ENCODE results near the gene KCNMA1. TPM values are rescaled to one million over a fixed set of nuclear protein-coding genes. Genes with fewer than 3 reads are reported as not detected.

The KCNMA1 gene
- total RNA-seq, 1 experiment from 2014 or later, result 0.49 TPM

GRCh38 chr10:77301305-77301730 is 336.3 kb downstream of the KCNMA1 start:
- no peaks in the 10 kb centered on the region for H3K9me3 ChIP-seq (ENCODE audit: control insufficient read depth in 1 of 2, insufficient read depth in 1 of 2, low read depth in 1 of 2, low read length in 2 of 2)
- no peak overlapping the region for H3K27ac ChIP-seq (ENCODE audit: low read depth, low read length)
- no peak for TF ChIP-seq JUND (IDR thresholded peaks at IDR 0.05)
- TF ChIP-seq RAD21 (IDR thresholded peaks at IDR 0.05; ENCODE audit: low read depth), result no peak
- TF ChIP-seq EZH2phosphoT487 (IDR thresholded peaks at IDR 0.05; ENCODE audit: borderline replicate concordance), result no peak
- no peak for TF ChIP-seq FOSL1 (IDR thresholded peaks at IDR 0.05; ENCODE audit: low read depth)
- TF ChIP-seq ZNF274 (IDR thresholded peaks at IDR 0.05; ENCODE audit: low read depth, low read length), result no peak
- no peak for TF ChIP-seq EGR1 (IDR thresholded peaks at IDR 0.05; ENCODE audit: low read depth)
- no peak for TF ChIP-seq ATF3 (IDR thresholded peaks at IDR 0.05)
- TF ChIP-seq POLR2A (IDR thresholded peaks at IDR 0.05; ENCODE audit: borderline replicate concordance, extremely low read depth, insufficient read depth, insufficient read length), result no peak
- H3K4me2 ChIP-seq (ENCODE audit: low read length), result no peak overlapping the region
- no peak for ATAC-seq
- no peaks in the 10 kb centered on the region for H3K36me3 ChIP-seq (ENCODE audit: control insufficient read depth in 1 of 2, insufficient read depth in 2 of 2, low read length in 2 of 2)
- no TSS peak for BruUV-seq (replicated peaks)
- ChIA-PET CTCF (no interaction called here), RAD21 (ENCODE audit: low non-redundant PET in 1 of 2, low total read pairs in 2 of 2, uncharacterized antibody in 2 of 2, unreplicated experiment in 2 of 2) (no interaction called here), POLR2A (no interaction called here)
- H3K9me2 ChIP-seq (ENCODE audit: insufficient read depth), result no peaks in the 10 kb centered on the region
- H4K20me1 ChIP-seq (ENCODE audit: insufficient read depth), result no peaks in the 10 kb centered on the region
- DNase-seq (ENCODE audit: low read depth, low spot score), result no peak
- H3K4me3 ChIP-seq (replicated peaks in 1 of 2; ENCODE audit: low read depth in 1 of 2, low read length in 2 of 2), result no peak overlapping the region
- no peak overlapping the region for H3K9ac ChIP-seq (ENCODE audit: low read length)
- peaks cover 72% of the 10 kb centered on the region for H3K27me3 ChIP-seq (ENCODE audit: insufficient read depth, low read length)
- no peak overlapping the region for H2AFZ ChIP-seq (ENCODE audit: low read depth, low read length, poor library complexity, severe bottlenecking)
- no peaks in the 10 kb centered on the region for H3K79me2 ChIP-seq (ENCODE audit: insufficient read depth, low read length)
- H3K4me1 ChIP-seq (ENCODE audit: control insufficient read depth in 1 of 2, insufficient read depth in 2 of 2, low read length in 2 of 2), result no peaks in the 10 kb centered on the region
- intact Hi-C loops (cut with micrococcal nuclease), result no loop called here

GRCh38 chr10:77300682-77301302 is 336.8 kb downstream of the KCNMA1 start:
- Histone ChIP-seq H2AFZ (ENCODE audit: low read depth, low read length, poor library complexity, severe bottlenecking) (no peak overlapping the region), H3K4me3 (replicated peaks in 1 of 2; ENCODE audit: low read depth in 1 of 2, low read length in 2 of 2) (no peak overlapping the region), H3K9me2 (ENCODE audit: insufficient read depth) (no peaks in the 10 kb centered on the region), H3K9me3 (ENCODE audit: control insufficient read depth in 1 of 2, insufficient read depth in 1 of 2, low read depth in 1 of 2, low read length in 2 of 2) (no peaks in the 10 kb centered on the region), H4K20me1 (ENCODE audit: insufficient read depth) (no peaks in the 10 kb centered on the region), H3K4me1 (ENCODE audit: control insufficient read depth in 1 of 2, insufficient read depth in 2 of 2, low read length in 2 of 2) (no peaks in the 10 kb centered on the region), H3K27me3 (ENCODE audit: insufficient read depth, low read length) (peaks cover 72% of the 10 kb centered on the region), H3K27ac (ENCODE audit: low read depth, low read length) (no peak overlapping the region), H3K4me2 (ENCODE audit: low read length) (no peak overlapping the region), H3K9ac (ENCODE audit: low read length) (no peak overlapping the region), H3K36me3 (ENCODE audit: control insufficient read depth in 1 of 2, insufficient read depth in 2 of 2, low read length in 2 of 2) (no peaks in the 10 kb centered on the region), H3K79me2 (ENCODE audit: insufficient read depth, low read length) (no peaks in the 10 kb centered on the region)
- no TSS peak for BruUV-seq (replicated peaks)
- ChIA-PET CTCF (no interaction called here), RAD21 (ENCODE audit: low non-redundant PET in 1 of 2, low total read pairs in 2 of 2, uncharacterized antibody in 2 of 2, unreplicated experiment in 2 of 2) (no interaction called here), POLR2A (no interaction called here)
- TF ChIP-seq SIN3A (IDR thresholded peaks at IDR 0.05; ENCODE audit: low read depth), result no peak
- no peak for TF ChIP-seq ZFX (IDR thresholded peaks at IDR 0.05)
- no peak for TF ChIP-seq EZH2phosphoT487 (IDR thresholded peaks at IDR 0.05; ENCODE audit: borderline replicate concordance)
- no peak for TF ChIP-seq ELF1 (IDR thresholded peaks at IDR 0.05; ENCODE audit: borderline replicate concordance, low read depth)
- no peak for TF ChIP-seq CEBPB (IDR thresholded peaks at IDR 0.05; ENCODE audit: low read depth)
- no peak for TF ChIP-seq TCF7L2 (IDR thresholded peaks at IDR 0.05; ENCODE audit: borderline replicate concordance, extremely low read depth, insufficient read depth, insufficient read length)
- no peak for TF ChIP-seq SRF (IDR thresholded peaks at IDR 0.05; ENCODE audit: low read depth)
- no peak for TF ChIP-seq EGR1 (IDR thresholded peaks at IDR 0.05; ENCODE audit: low read depth)
- no peak for TF ChIP-seq SP1 (IDR thresholded peaks at IDR 0.05; ENCODE audit: low read depth)
- ATAC-seq, result no peak
- DNase-seq (ENCODE audit: low read depth, low spot score), result no peak
- intact Hi-C loops (cut with micrococcal nuclease), result no loop called here

Data from HCT116 (cell line).